Measurements from ENCODE around the gene SLC11A2. TPM values are rescaled to one million over a fixed set of nuclear protein-coding genes. Genes with fewer than 3 reads are reported as not detected.

SLC11A2 gene
- polyA plus RNA-seq, 1 experiment: 51.4 TPM

GRCh38 chr12:51067229-51067628 lies 41.0 kb upstream of the SLC11A2 start:
- ChIA-PET CTCF (interaction anchor here (1.9 kb wide), 1 partner anchor 13 kb away, joined by 5 read pairs; no protein-coding TSS in a partner anchor), POLR2A (no interaction called here)
- TF ChIP-seq CTCF (IDR thresholded peaks at IDR 0.05; ENCODE audit: insufficient read depth, low read depth, low read length): no peak
- Histone ChIP-seq H3K27me3 (ENCODE audit: control insufficient read depth, insufficient read depth, low read length) (no peaks in the 10 kb centered on the region), H3K4me3 (ENCODE audit: low read depth, low read length) (no peak overlapping the region), H3K36me3 (ENCODE audit: control insufficient read depth, insufficient read depth, low read length) (peaks cover 19% of the 10 kb centered on the region)
- no peak for DNase-seq (ENCODE audit: low read depth)

GRCh38 chr12:51065530-51065929 lies 39.3 kb upstream of the SLC11A2 start:
- POLR2A ChIA-PET: no interaction called here
- CTCF ChIA-PET: interaction anchor here (1.4 kb wide), 1 partner anchor 9 kb away, joined by 3 read pairs; no protein-coding TSS in a partner anchor
- no peak for TF ChIP-seq CTCF (IDR thresholded peaks at IDR 0.05; ENCODE audit: insufficient read depth, low read depth, low read length)
- peaks cover 19% of the 10 kb centered on the region for H3K36me3 ChIP-seq (ENCODE audit: control insufficient read depth, insufficient read depth, low read length)
- no peak overlapping the region for H3K4me3 ChIP-seq (ENCODE audit: low read depth, low read length)
- no peaks in the 10 kb centered on the region for H3K27me3 ChIP-seq (ENCODE audit: control insufficient read depth, insufficient read depth, low read length)
- no peak for DNase-seq (ENCODE audit: low read depth)

DNA sequence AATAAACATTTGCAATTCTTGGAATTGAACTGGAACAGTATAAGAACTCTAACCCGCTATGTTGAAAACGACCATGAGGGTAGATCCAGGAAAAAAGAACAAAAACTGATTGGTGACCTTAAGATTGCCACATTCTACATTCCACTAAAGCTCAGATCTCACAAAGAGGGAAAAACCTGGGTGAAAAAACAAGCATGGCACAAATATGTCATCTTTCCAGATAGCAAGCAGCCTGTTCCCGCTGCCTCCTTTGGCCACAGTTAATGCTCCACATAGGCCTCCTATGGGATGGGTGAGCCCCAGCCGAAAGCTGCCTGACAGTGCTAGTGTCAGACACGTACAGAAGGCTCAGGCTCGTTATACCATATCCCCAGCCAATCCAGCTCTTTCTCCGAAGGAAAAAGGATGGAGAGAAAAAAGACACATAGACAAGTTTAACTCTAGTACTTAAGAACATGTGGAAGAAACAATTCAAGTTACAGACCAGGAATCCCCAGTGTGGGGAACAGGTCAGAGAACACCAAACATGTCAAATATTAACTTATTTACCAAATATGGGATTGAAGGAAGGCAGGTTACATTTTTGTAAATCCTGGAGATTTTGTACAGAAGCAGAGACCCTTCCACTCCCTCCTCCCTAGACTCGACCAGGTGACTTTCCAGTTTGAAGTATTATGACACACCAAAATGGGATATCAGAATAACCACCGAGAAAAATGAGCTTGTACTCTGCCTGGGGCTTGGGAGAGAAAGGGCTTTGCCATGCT lies 36.6 kb upstream of the SLC11A2 start:
- Histone ChIP-seq H3K4me3 (ENCODE audit: low read depth, low read length) (no peak overlapping the region), H3K27me3 (ENCODE audit: control insufficient read depth, insufficient read depth, low read length) (no peaks in the 10 kb centered on the region), H3K36me3 (ENCODE audit: control insufficient read depth, insufficient read depth, low read length) (peaks cover 27% of the 10 kb centered on the region)
- DNase-seq (ENCODE audit: low read depth): no peak
- ChIA-PET CTCF (interaction anchor here (1.0 to 1.1 kb wide), 2 partner anchors 12 to 14 kb away, joined by 3 read pairs; partner anchors contain the start of gene LETMD1), POLR2A (no interaction called here)
- TF ChIP-seq CTCF (IDR thresholded peaks at IDR 0.05; ENCODE audit: insufficient read depth, low read depth, low read length): no peak

- no peak for DNase-seq (ENCODE audit: low read depth)
- POLR2A ChIA-PET: no interaction called here
- peaks cover 19% of the 10 kb centered on the region for H3K36me3 ChIP-seq (ENCODE audit: control insufficient read depth, insufficient read depth, low read length)
- no peak overlapping the region for H3K4me3 ChIP-seq (ENCODE audit: low read depth, low read length)
- no peak for TF ChIP-seq CTCF (IDR thresholded peaks at IDR 0.05; ENCODE audit: insufficient read depth, low read depth, low read length)
- H3K27me3 ChIP-seq (ENCODE audit: control insufficient read depth, insufficient read depth, low read length): no peaks in the 10 kb centered on the region
- CTCF ChIA-PET: no interaction called here
Measured at GRCh38 chr12:51059086-51059485, 32.9 kb upstream of the SLC11A2 start.

DNA sequence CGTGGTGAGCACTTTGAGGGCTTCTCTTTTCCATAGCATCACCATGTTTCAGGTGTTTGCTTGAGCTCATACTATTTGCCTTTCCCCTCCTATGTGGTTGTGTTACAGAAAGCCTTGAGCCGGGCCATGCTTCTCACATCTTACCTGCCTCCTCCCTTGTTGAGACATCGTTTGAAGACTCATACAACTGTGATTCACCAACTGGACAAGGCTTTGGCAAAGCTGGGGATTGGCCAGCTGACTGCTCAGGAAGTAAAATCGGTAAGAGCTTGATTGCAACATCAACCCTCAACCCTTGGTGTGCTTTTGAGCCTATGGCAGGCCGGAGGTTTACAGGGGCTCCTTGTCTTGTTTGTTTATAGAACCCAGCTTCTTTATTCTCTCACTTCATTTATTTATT lies 30.1 kb upstream of the SLC11A2 start:
- DNase-seq (ENCODE audit: low read depth): no peak
- ChIA-PET POLR2A (no interaction called here), CTCF (interaction anchor here (1.1 to 1.6 kb wide), 2 partner anchors 9 to 46 kb away, joined by 3 read pairs; no protein-coding TSS in a partner anchor)
- Histone ChIP-seq H3K4me3 (ENCODE audit: low read depth, low read length) (no peak overlapping the region), H3K27me3 (ENCODE audit: control insufficient read depth, insufficient read depth, low read length) (no peaks in the 10 kb centered on the region), H3K36me3 (ENCODE audit: control insufficient read depth, insufficient read depth, low read length) (peaks cover 14% of the 10 kb centered on the region)
- TF ChIP-seq CTCF (IDR thresholded peaks at IDR 0.05; ENCODE audit: insufficient read depth, low read depth, low read length): no peak
